ENCODE results near the gene DPP9. TPM values are rescaled to one million over a fixed set of nuclear protein-coding genes. Genes with fewer than 3 reads are reported as not detected.
A peak's percentile ranks its signal among the peaks of the same experiment; 100 is the strongest.

Gene DPP9
- total RNA-seq, 1 donor from 2014 or later = 84.8 TPM

GRCh38 chr19:4713384-4713951 is 10.2 kb downstream of the DPP9 start:
- no peak overlapping the region for H3K27ac Mint-ChIP-seq
- H3K4me3 Mint-ChIP-seq (ENCODE audit: low read depth) = no peak overlapping the region
- H3K27me3 Mint-ChIP-seq (ENCODE audit: low read depth) = no peaks in the 10 kb centered on the region
- H3K9me3 Mint-ChIP-seq = no peaks in the 10 kb centered on the region
- peaks cover 65% of the 10 kb centered on the region for H3K36me3 Mint-ChIP-seq (ENCODE audit: low read depth)
- no peak for DNase-seq (ENCODE audit: low spot score)
- intact Hi-C loops (cut with micrococcal nuclease) = no loop called here
- peaks cover 2% of the 10 kb centered on the region for H3K4me1 Mint-ChIP-seq (ENCODE audit: low read depth)

- Mint-ChIP-seq H3K27me3 (ENCODE audit: low read depth) (no peaks in the 10 kb centered on the region), H3K4me1 (ENCODE audit: low read depth) (peaks cover 2% of the 10 kb centered on the region), H3K36me3 (ENCODE audit: low read depth) (peaks cover 64% of the 10 kb centered on the region), H3K9me3 (no peaks in the 10 kb centered on the region), H3K27ac (no peak overlapping the region), H3K4me3 (ENCODE audit: low read depth) (no peak overlapping the region)
- intact Hi-C loops (cut with micrococcal nuclease) = no loop called here
- no peak for DNase-seq (ENCODE audit: low spot score)
Measured at GRCh38 chr19:4712771-4713170, 10.9 kb downstream of the DPP9 start.

- no peak overlapping the region for H3K4me3 Mint-ChIP-seq (ENCODE audit: low read depth)
- H3K27ac Mint-ChIP-seq = no peak overlapping the region
- intact Hi-C loops (cut with micrococcal nuclease) = no loop called here
- H3K4me1 Mint-ChIP-seq (ENCODE audit: low read depth) = peaks cover 2% of the 10 kb centered on the region
- H3K27me3 Mint-ChIP-seq (ENCODE audit: low read depth) = no peaks in the 10 kb centered on the region
- no peak for DNase-seq (ENCODE audit: low spot score)
- H3K9me3 Mint-ChIP-seq = no peaks in the 10 kb centered on the region
- H3K36me3 Mint-ChIP-seq (ENCODE audit: low read depth) = peaks cover 51% of the 10 kb centered on the region
Measured at GRCh38 chr19:4711211-4711610, 12.4 kb downstream of the DPP9 start.

- intact Hi-C loops (cut with micrococcal nuclease) = no loop called here
- no peak overlapping the region for H3K27ac Mint-ChIP-seq
- no peaks in the 10 kb centered on the region for H3K27me3 Mint-ChIP-seq (ENCODE audit: low read depth)
- no peak for DNase-seq (ENCODE audit: low spot score)
- H3K4me1 Mint-ChIP-seq (ENCODE audit: low read depth) = peaks cover 2% of the 10 kb centered on the region
- no peak overlapping the region for H3K4me3 Mint-ChIP-seq (ENCODE audit: low read depth)
- H3K9me3 Mint-ChIP-seq = no peaks in the 10 kb centered on the region
- peaks cover 45% of the 10 kb centered on the region for H3K36me3 Mint-ChIP-seq (ENCODE audit: low read depth)
Measured at GRCh38 chr19:4710281-4710600, 13.4 kb downstream of the DPP9 start.

- no peaks in the 10 kb centered on the region for H3K9me3 Mint-ChIP-seq
- H3K4me1 Mint-ChIP-seq (ENCODE audit: low read depth) = peaks cover 2% of the 10 kb centered on the region
- intact Hi-C loops (cut with micrococcal nuclease) = no loop called here
- H3K4me3 Mint-ChIP-seq (ENCODE audit: low read depth) = no peak overlapping the region
- no peak for DNase-seq (ENCODE audit: low spot score)
- peak overlapping the region; percentile 43 for H3K27ac Mint-ChIP-seq
- H3K27me3 Mint-ChIP-seq (ENCODE audit: low read depth) = no peaks in the 10 kb centered on the region
- H3K36me3 Mint-ChIP-seq (ENCODE audit: low read depth) = peaks cover 41% of the 10 kb centered on the region
Measured at GRCh38 chr19:4709440-4710280, 14.0 kb downstream of the DPP9 start.

- Mint-ChIP-seq H3K27me3 (ENCODE audit: low read depth) (no peaks in the 10 kb centered on the region), H3K4me3 (ENCODE audit: low read depth) (no peak overlapping the region), H3K9me3 (no peaks in the 10 kb centered on the region), H3K36me3 (ENCODE audit: low read depth) (peaks cover 41% of the 10 kb centered on the region), H3K27ac (peak overlapping the region; percentile 45), H3K4me1 (ENCODE audit: low read depth) (peaks cover 2% of the 10 kb centered on the region)
- intact Hi-C loops (cut with micrococcal nuclease) = no loop called here
- no peak for DNase-seq (ENCODE audit: low spot score)
Measured at GRCh38 chr19:4707956-4708650, 15.5 kb downstream of the DPP9 start.

- no peak overlapping the region for H3K27ac Mint-ChIP-seq
- DNase-seq (ENCODE audit: low spot score) = no peak
- H3K4me3 Mint-ChIP-seq (ENCODE audit: low read depth) = no peak overlapping the region
- H3K27me3 Mint-ChIP-seq (ENCODE audit: low read depth) = no peaks in the 10 kb centered on the region
- intact Hi-C loops (cut with micrococcal nuclease) = no loop called here
- H3K4me1 Mint-ChIP-seq (ENCODE audit: low read depth) = peaks cover 2% of the 10 kb centered on the region
- H3K36me3 Mint-ChIP-seq (ENCODE audit: low read depth) = peaks cover 44% of the 10 kb centered on the region
- no peaks in the 10 kb centered on the region for H3K9me3 Mint-ChIP-seq
Measured at GRCh38 chr19:4707322-4707721, 16.3 kb downstream of the DPP9 start.

- no peak for DNase-seq (ENCODE audit: low spot score)
- H3K4me1 Mint-ChIP-seq (ENCODE audit: low read depth) = peaks cover 2% of the 10 kb centered on the region
- no peaks in the 10 kb centered on the region for H3K9me3 Mint-ChIP-seq
- intact Hi-C loops (cut with micrococcal nuclease) = no loop called here
- no peaks in the 10 kb centered on the region for H3K27me3 Mint-ChIP-seq (ENCODE audit: low read depth)
- H3K4me3 Mint-ChIP-seq (ENCODE audit: low read depth) = no peak overlapping the region
- H3K27ac Mint-ChIP-seq = no peak overlapping the region
- H3K36me3 Mint-ChIP-seq (ENCODE audit: low read depth) = peaks cover 47% of the 10 kb centered on the region
Measured at GRCh38 chr19:4705413-4706131, 18.1 kb downstream of the DPP9 start.

GRCh38 chr19:4704317-4704673 is 19.3 kb downstream of the DPP9 start:
- Mint-ChIP-seq H3K4me3 (ENCODE audit: low read depth) (no peak overlapping the region), H3K27me3 (ENCODE audit: low read depth) (no peaks in the 10 kb centered on the region), H3K36me3 (ENCODE audit: low read depth) (peaks cover 53% of the 10 kb centered on the region), H3K4me1 (ENCODE audit: low read depth) (peaks cover 2% of the 10 kb centered on the region), H3K27ac (no peak overlapping the region), H3K9me3 (no peaks in the 10 kb centered on the region)
- DNase-seq (ENCODE audit: low spot score) = no peak
- intact Hi-C loops (cut with micrococcal nuclease) = no loop called here

GRCh38 chr19:4703671-4704316 is 19.8 kb downstream of the DPP9 start:
- H3K36me3 Mint-ChIP-seq (ENCODE audit: low read depth) = peaks cover 52% of the 10 kb centered on the region
- H3K27ac Mint-ChIP-seq = no peak overlapping the region
- H3K9me3 Mint-ChIP-seq = no peaks in the 10 kb centered on the region
- H3K4me3 Mint-ChIP-seq (ENCODE audit: low read depth) = no peak overlapping the region
- intact Hi-C loops (cut with micrococcal nuclease) = no loop called here
- H3K27me3 Mint-ChIP-seq (ENCODE audit: low read depth) = no peaks in the 10 kb centered on the region
- no peak for DNase-seq (ENCODE audit: low spot score)
- H3K4me1 Mint-ChIP-seq (ENCODE audit: low read depth) = no peaks in the 10 kb centered on the region

- H3K27ac Mint-ChIP-seq = no peak overlapping the region
- H3K9me3 Mint-ChIP-seq = no peaks in the 10 kb centered on the region
- no peaks in the 10 kb centered on the region for H3K4me1 Mint-ChIP-seq (ENCODE audit: low read depth)
- peaks cover 51% of the 10 kb centered on the region for H3K36me3 Mint-ChIP-seq (ENCODE audit: low read depth)
- H3K27me3 Mint-ChIP-seq (ENCODE audit: low read depth) = no peaks in the 10 kb centered on the region
- DNase-seq (ENCODE audit: low spot score) = no peak
- H3K4me3 Mint-ChIP-seq (ENCODE audit: low read depth) = no peak overlapping the region
- intact Hi-C loops (cut with micrococcal nuclease) = no loop called here
Measured at GRCh38 chr19:4702764-4703163, 20.9 kb downstream of the DPP9 start.

GRCh38 chr19:4701557-4701956 is 22.1 kb downstream of the DPP9 start:
- no peaks in the 10 kb centered on the region for H3K9me3 Mint-ChIP-seq
- peaks cover 54% of the 10 kb centered on the region for H3K36me3 Mint-ChIP-seq (ENCODE audit: low read depth)
- no peak overlapping the region for H3K27ac Mint-ChIP-seq
- intact Hi-C loops (cut with micrococcal nuclease) = no loop called here
- no peak for DNase-seq (ENCODE audit: low spot score)
- no peaks in the 10 kb centered on the region for H3K4me1 Mint-ChIP-seq (ENCODE audit: low read depth)
- no peak overlapping the region for H3K4me3 Mint-ChIP-seq (ENCODE audit: low read depth)
- H3K27me3 Mint-ChIP-seq (ENCODE audit: low read depth) = no peaks in the 10 kb centered on the region

Measured in activated T-helper 2 cell treated with anti-CD3 and anti-CD28 coated beads, Interferon-gamma antibody, Interleukin-2, Interleukin-4, amounts not matched to agents 10 μg/mL and 5 μg/mL and 100 μg/mL, durations not matched to agents 14 hours and 24 hours and 36 hours (primary cell).